Ascending aorta (tissue), 2 donors: ENCODE measurements around the gene CHST10. TPM values are rescaled to one million over a fixed set of nuclear protein-coding genes. Genes with fewer than 3 reads are reported as not detected.

ENCODE experiments used
- DNase-seq, 2 donors: peaks; one replicate each; pipeline ENCODE4 v3.0.0-alpha.2; 2019; ENCODE audit warnings: low spot score in 2 of 2
- H3K27ac ChIP-seq, 2 donors: fragments of 200-600 bp; sonication (generic); one replicate each; pipeline ENCODE4 v1.5.1; 2016 to 2017; ENCODE audit warnings: mild to moderate bottlenecking in 1 of 2
- H3K27me3 ChIP-seq: fragments of 200-600 bp; sonication (generic); one replicate; pipeline ENCODE4 v1.5.1; 2017
- H3K36me3 ChIP-seq, 2 donors: fragments of 200-600 bp; sonication (generic); one replicate each; pipeline ENCODE4 v1.5.1; 2016
- H3K4me1 ChIP-seq, 2 donors: fragments of 200-600 bp; sonication (generic); one replicate each; pipeline ENCODE4 v1.5.1; 2016 to 2017; ENCODE audit warnings: mild to moderate bottlenecking in 1 of 2
- H3K4me3 ChIP-seq, 2 donors: fragments of 200-600 bp; sonication (generic); one replicate each; pipeline ENCODE4 v1.5.1; 2016 to 2017; ENCODE audit warnings: mild to moderate bottlenecking in 1 of 2
- H3K9me3 ChIP-seq, 2 donors: fragments of 200-600 bp; sonication (generic); one replicate each; pipeline ENCODE4 v1.5.1; 2016
- intact Hi-C: fragments of 100-400 bp; cut with DNase I; formaldehyde crosslinking; loops from one replicate; pipeline ENCODE4 v1.15.1; 2023
- total RNA-seq: library from RNA; depleted of rRNA; stranded (reverse); fragments of >200 nt; gene quantifications from one replicate; pipeline ENCODE4 v1.1.0, GENCODE V29; 2016
- TF ChIP-seq, protein P1 (sequence below), 3 experiments: fragments of 200-600 bp in 2 of 3; fragments of 450-650 bp in 1 of 3; sonication (generic) in 2 of 3; IDR thresholded peaks; one replicate each; pipeline ENCODE4 v1.5.1; 2016 to 2019; ENCODE audit warnings: antibody characterized with exemption in 3 of 3, mild to moderate bottlenecking in 1 of 3, moderate library complexity in 1 of 3

Gene CHST10
- total RNA-seq, 1 donor from 2014 or later: 4.9 TPM

DNA sequence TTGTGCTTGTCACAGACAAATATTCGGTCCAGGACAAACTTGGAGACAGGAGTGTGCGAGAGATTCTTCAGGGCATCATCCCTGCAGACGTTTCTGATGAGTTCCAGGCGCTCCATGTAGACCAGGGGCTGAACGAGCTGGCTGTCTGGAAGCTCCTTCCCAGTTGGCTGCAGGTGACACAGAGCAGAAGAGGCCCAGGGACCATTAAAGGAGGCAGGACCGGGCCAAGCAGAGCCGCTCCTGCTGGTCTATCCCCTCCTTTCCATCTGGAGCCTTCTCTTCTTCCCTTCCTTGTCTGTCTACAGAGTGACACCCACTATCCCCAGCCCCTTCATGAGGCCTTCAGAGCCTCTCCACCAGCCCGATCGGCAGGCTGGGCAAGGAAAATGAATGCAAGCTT is 19.5 kb downstream of the CHST10 start:
- Histone ChIP-seq H3K4me3 (no peak overlapping the region), H3K4me1 (no peaks in the 10 kb centered on the region), H3K27me3 (no peaks in the 10 kb centered on the region), H3K9me3 (no peaks in the 10 kb centered on the region), H3K27ac (no peak overlapping the region), H3K36me3 (peaks cover 5 to 40% of the 10 kb centered on the region in 2 donors)
- DNase-seq: no peak
- intact Hi-C loops: no loop called here
- TF ChIP-seq, protein P1, sequence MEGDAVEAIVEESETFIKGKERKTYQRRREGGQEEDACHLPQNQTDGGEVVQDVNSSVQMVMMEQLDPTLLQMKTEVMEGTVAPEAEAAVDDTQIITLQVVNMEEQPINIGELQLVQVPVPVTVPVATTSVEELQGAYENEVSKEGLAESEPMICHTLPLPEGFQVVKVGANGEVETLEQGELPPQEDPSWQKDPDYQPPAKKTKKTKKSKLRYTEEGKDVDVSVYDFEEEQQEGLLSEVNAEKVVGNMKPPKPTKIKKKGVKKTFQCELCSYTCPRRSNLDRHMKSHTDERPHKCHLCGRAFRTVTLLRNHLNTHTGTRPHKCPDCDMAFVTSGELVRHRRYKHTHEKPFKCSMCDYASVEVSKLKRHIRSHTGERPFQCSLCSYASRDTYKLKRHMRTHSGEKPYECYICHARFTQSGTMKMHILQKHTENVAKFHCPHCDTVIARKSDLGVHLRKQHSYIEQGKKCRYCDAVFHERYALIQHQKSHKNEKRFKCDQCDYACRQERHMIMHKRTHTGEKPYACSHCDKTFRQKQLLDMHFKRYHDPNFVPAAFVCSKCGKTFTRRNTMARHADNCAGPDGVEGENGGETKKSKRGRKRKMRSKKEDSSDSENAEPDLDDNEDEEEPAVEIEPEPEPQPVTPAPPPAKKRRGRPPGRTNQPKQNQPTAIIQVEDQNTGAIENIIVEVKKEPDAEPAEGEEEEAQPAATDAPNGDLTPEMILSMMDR (IDR thresholded peaks at IDR 0.05): no peak

DNA sequence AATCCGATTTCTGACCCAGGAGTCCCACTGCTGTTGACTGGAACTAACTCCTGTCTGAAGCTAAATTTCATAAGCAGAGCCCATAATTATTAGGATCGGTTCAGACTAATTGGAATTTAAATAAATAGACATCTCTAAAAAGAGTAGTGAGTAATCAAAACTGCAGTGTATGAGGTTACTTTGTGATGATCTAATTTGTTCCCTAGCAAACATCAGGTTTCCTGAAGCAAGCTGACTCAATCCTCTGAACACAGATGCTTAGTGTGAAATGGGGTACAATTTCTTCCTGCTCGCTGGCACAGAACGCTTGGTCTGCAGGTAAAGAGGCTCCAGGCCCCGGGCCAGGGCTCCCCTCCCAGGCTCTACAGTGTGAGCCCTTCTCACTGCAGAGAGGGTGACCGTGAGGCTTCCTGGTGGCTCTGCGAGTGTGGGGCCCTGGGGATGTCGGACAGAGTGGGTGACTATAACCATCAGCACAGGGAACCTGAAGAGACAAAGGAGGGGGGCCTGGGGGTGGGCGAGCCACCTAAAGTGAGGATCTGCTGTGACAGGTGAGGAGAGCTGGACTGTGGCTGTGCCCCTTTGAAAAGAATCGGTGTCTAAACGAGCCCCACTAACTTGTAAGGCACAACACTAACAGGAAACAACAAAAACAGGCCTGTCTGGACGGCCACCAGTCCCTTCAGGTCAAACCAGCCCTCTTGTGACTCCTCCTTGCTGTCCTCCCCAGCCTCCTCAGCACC is 20.2 kb downstream of the CHST10 start:
- Histone ChIP-seq H3K4me1 (no peaks in the 10 kb centered on the region), H3K27me3 (no peaks in the 10 kb centered on the region), H3K36me3 (peaks cover 12 to 41% of the 10 kb centered on the region in 2 donors), H3K4me3 (no peak overlapping the region), H3K27ac (no peak overlapping the region), H3K9me3 (no peaks in the 10 kb centered on the region)
- no peak for DNase-seq
- intact Hi-C loops: no loop called here
- TF ChIP-seq, protein P1 (IDR thresholded peaks at IDR 0.05): no peak

DNA sequence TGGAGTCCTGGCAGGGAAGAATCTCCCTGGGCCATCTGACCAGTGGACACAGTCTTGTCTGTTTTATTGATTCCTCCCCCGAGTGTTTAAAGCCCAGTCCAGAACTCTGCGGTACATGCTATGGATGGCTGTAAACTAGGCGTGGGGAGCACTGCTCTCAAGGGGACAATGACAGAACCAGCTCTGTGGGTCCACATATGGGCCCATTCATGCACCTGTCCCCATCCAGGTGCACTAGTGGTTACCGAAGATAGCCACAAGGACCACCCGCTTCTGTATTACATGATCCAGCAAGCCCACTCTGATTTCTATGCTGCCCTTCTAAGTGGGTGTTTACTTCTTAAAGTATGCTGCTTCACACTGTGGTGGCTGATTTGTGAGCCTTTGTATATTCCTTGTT is 21.0 kb downstream of the CHST10 start:
- H3K27me3 ChIP-seq: no peaks in the 10 kb centered on the region
- H3K9me3 ChIP-seq: no peaks in the 10 kb centered on the region
- H3K36me3 ChIP-seq: peaks cover 12 to 33% of the 10 kb centered on the region in 2 donors
- no peak overlapping the region for H3K4me3 ChIP-seq
- TF ChIP-seq, protein P1 (IDR thresholded peaks at IDR 0.05): no peak
- intact Hi-C loops: no loop called here
- H3K4me1 ChIP-seq: no peaks in the 10 kb centered on the region
- H3K27ac ChIP-seq: no peak overlapping the region
- no peak for DNase-seq

DNA sequence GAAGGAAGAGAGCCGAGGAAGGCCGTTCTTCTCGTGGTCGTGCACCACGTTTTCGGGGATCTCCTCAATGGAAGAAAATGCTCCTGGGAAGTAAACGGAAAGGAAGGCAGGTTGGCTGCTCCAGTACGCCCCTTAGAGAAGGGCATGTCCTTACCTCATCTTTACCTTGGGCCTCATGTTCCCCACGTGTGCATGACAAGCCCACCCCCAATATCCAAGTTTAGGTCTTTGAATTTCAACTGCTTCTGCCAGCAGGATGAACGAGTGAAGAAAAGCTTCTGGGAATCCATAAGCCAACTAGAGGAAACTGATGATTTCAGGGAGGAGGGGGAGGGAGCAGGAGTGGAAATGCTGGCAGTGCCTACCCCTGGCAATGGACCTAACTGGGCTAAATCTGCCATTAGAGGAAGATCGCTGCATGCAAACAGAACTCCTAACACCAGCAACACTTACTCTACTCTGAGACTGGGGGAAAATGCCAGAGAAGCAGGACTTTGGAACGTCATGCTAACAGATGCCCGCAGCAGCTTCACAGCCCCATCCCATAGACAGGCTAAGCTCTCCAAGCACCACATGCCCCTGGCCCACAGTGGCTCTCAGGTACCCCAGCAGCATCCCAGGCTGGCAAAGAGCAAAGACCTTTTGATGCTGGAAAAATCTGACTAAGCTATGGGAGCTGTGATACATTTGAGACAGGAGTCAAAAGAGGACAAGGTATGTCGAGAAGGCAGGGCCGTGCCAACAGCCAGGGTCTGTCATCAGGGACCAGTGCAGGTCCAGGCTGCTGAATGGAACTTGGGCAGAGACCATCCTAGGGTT is 21.7 kb downstream of the CHST10 start:
- DNase-seq: no peak
- H3K27me3 ChIP-seq: no peaks in the 10 kb centered on the region
- H3K4me1 ChIP-seq: no peaks in the 10 kb centered on the region
- intact Hi-C loops: no loop called here
- H3K36me3 ChIP-seq: peaks cover 8 to 29% of the 10 kb centered on the region in 2 donors
- TF ChIP-seq, protein P1 (IDR thresholded peaks at IDR 0.05): no peak
- H3K9me3 ChIP-seq: no peaks in the 10 kb centered on the region
- no peak overlapping the region for H3K4me3 ChIP-seq
- H3K27ac ChIP-seq: no peak overlapping the region

DNA sequence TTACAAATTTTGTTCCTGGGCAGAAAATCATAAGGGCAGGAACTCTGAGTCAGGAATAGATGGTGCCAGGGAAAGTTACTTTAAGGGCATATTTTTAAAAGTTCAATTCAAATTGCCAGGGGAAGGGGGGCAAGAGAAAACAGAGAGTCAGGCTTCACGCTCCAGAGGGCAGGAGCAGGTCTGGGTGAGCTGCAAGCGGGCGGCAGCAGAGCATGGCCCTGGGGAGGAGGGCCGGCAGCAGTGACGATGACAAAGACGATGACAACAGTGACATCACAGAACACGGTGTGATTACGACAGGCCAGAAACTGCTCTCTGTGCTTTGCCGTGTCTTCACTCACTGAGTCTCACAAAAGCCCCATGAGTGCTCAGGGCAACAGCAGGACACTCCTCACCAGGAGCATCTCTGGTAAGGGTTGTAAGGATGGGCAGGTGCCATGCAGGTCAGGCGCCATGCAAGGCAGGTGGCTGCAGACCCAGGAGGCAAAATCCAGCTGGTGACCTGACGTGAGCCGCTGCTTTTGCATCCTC is 23.3 kb downstream of the CHST10 start:
- TF ChIP-seq, protein P1 (IDR thresholded peaks at IDR 0.05): no peak
- Histone ChIP-seq H3K4me3 (no peak overlapping the region), H3K27me3 (no peaks in the 10 kb centered on the region), H3K36me3 (peaks cover 8 to 29% of the 10 kb centered on the region in 2 donors), H3K4me1 (no peaks in the 10 kb centered on the region), H3K27ac (no peak overlapping the region), H3K9me3 (no peaks in the 10 kb centered on the region)
- intact Hi-C loops: no loop called here
- DNase-seq: no peak
